Panc1 (cell line): Measurements from ENCODE around the gene CCR2. TPM values are rescaled to one million over a fixed set of nuclear protein-coding genes. Genes with fewer than 3 reads are reported as not detected.

ENCODE experiments used
- ATAC-seq: fragments of 200-7000 bp; cut with Tn5 transposase; 2 replicates; pipeline ENCODE4 v1.9.1; 2020; ENCODE audit warnings: mild to moderate bottlenecking, moderate library complexity
- BruUV-seq: library from RNA; stranded (reverse); fragments of 400-500 nt; replicated peaks from 2 replicates; lab custom pipeline; 2021; lab: Mats Ljungman, UMichigan
- CTCF ChIA-PET: fragments of 300-600 bp; sonication (Branson Sonifier 250); formaldehyde crosslinking; loops from one replicate; lab custom pipeline; 2022; ENCODE audit warnings: antibody characterized with exemption; lab: Charles Lee
- POLR2A ChIA-PET: fragments of 300-600 bp; sonication (Branson Sonifier 250); formaldehyde crosslinking; loops from one replicate; lab custom pipeline; 2022; ENCODE audit warnings: antibody characterized with exemption; lab: Charles Lee
- DNase-seq: peaks from one replicate; pipeline ENCODE4 v3.0.0-alpha.2; 2010; ENCODE audit warnings: low read depth, low spot score
- H3K27ac ChIP-seq: 2 replicates; pipeline ENCODE4 v1.5.1; 2011; ENCODE audit warnings: mild to moderate bottlenecking, low read length, inconsistent platforms
- H3K27me3 ChIP-seq: fragments of 200-500 bp; sonication (Bioruptor generic); 2 replicates; pipeline ENCODE4 v1.6.0; 2014; ENCODE audit warnings: low read length, inconsistent platforms; ENCODE audit not compliant: control insufficient read depth, insufficient read depth
- H3K36me3 ChIP-seq: fragments of 200-500 bp; sonication (Bioruptor generic); 2 replicates; pipeline ENCODE4 v1.5.1; 2014; ENCODE audit warnings: inconsistent platforms, mild to moderate bottlenecking, low read length, moderate library complexity; ENCODE audit not compliant: control insufficient read depth, insufficient read depth
- H3K4me1 ChIP-seq: 2 replicates; pipeline ENCODE4 v1.5.1; 2011; ENCODE audit warnings: inconsistent platforms, mild to moderate bottlenecking, low read length, moderate library complexity; ENCODE audit not compliant: control insufficient read depth, insufficient read depth
- H3K4me3 ChIP-seq, 2 experiments: 2 replicates each; pipeline ENCODE4 v1.5.1; 2011 to 2012; ENCODE audit warnings: low read depth in 2 of 2, low read length in 2 of 2, mild to moderate bottlenecking in 2 of 2, inconsistent platforms in 1 of 2, moderate library complexity in 1 of 2
- H3K9me3 ChIP-seq: fragments of 200-500 bp; sonication (Bioruptor generic); 2 replicates; pipeline ENCODE4 v1.5.1; 2014; ENCODE audit warnings: low read depth, mild to moderate bottlenecking, inconsistent platforms, low read length, moderate library complexity; ENCODE audit not compliant: control insufficient read depth, insufficient read depth
- CTCF ChIP-seq: fragments of 450-650 bp; IDR thresholded peaks from 2 replicates; pipeline ENCODE4 v1.5.1; 2017; ENCODE audit warnings: mild to moderate bottlenecking
- POLR2AphosphoS5 ChIP-seq: IDR thresholded peaks from 2 replicates; pipeline ENCODE4 v1.6.1; 2012; ENCODE audit warnings: mild to moderate bottlenecking, low read depth, low read length, moderate library complexity
- REST ChIP-seq, 2 experiments: IDR thresholded peaks; 2 replicates each; pipeline ENCODE4 v1.6.1; 2011 to 2012; ENCODE audit warnings: low read depth in 2 of 2, control low read depth in 1 of 2, low read length in 1 of 2, mild to moderate bottlenecking in 1 of 2, moderate library complexity in 1 of 2; ENCODE audit not compliant: insufficient read depth in 1 of 2
- SIN3A ChIP-seq: IDR thresholded peaks from 2 replicates; pipeline ENCODE4 v1.6.1; 2012; ENCODE audit warnings: low read depth, mild to moderate bottlenecking, low read length, moderate library complexity, borderline replicate concordance; ENCODE audit not compliant: insufficient read depth
- TCF7L2 ChIP-seq: IDR thresholded peaks from 2 replicates; pipeline ENCODE4 v1.6.1; 2011; ENCODE audit warnings: mild to moderate bottlenecking, low read depth, low read length, inconsistent platforms
- in situ Hi-C: cut with HindIII; loops from 2 replicates; pipeline ENCODE4 v1.10.0; 2016; ENCODE audit warnings: low sequenced_read_pairs, low pct_unique_long_range_greater_than_20kb
- intact Hi-C: fragments of 100-400 bp; cut with micrococcal nuclease; formaldehyde crosslinking; loops from one replicate; pipeline ENCODE4 v1.10.0; 2022; ENCODE audit not compliant: unreplicated experiment
- total RNA-seq: library from RNA; stranded (reverse); gene quantifications from one replicate; pipeline ENCODE4 v1.2.1, GENCODE V29; 2021; ENCODE audit not compliant: unreplicated experiment

CCR2 gene
- total RNA-seq, 1 experiment from 2014 or later, result not detected

- BruUV-seq, result no TSS peak
- CTCF ChIA-PET, result no interaction called here
- Histone ChIP-seq H3K27me3 (no peaks in the 10 kb centered on the region; the same call in none of the 2 replicates), H3K36me3 (no peaks in the 10 kb centered on the region), H3K27ac (no peak overlapping the region), H3K4me1 (no peaks in the 10 kb centered on the region), H3K9me3 (no peaks in the 10 kb centered on the region), H3K4me3 (no peak overlapping the region)
- in situ Hi-C loops, result no loop called here
- intact Hi-C loops, result loop anchor here (10.0 kb wide), 2 partner anchors 291 to 441 kb away; no protein-coding TSS in a partner anchor
- no peak for ATAC-seq
- no peak for TF ChIP-seq CTCF
- no peak for TF ChIP-seq POLR2AphosphoS5
- no peak for TF ChIP-seq REST (IDR thresholded peaks at IDR 0.05; ENCODE audit: insufficient read depth in 1 of 2, low read depth in 2 of 2, low read length in 1 of 2)
- TF ChIP-seq SIN3A, result no peak
- no peak for TF ChIP-seq TCF7L2
- DNase-seq, result no peak
- POLR2A ChIA-PET, result no interaction called here
Measured at GRCh38 chr3:46375814-46376213, 21.9 kb downstream of the CCR2 start.

GRCh38 chr3:46378426-46378942, 24.6 kb downstream of the CCR2 start:
- TF ChIP-seq REST (IDR thresholded peaks at IDR 0.05; ENCODE audit: insufficient read depth in 1 of 2, low read depth in 2 of 2, low read length in 1 of 2) (no peak), TCF7L2 (no peak), CTCF (peak; percentile 81)
- Histone ChIP-seq H3K27me3 (no peaks in the 10 kb centered on the region; the same call in 1 of the 2 replicates), H3K4me1 (no peaks in the 10 kb centered on the region), H3K27ac (no peak overlapping the region), H3K4me3 (no peak overlapping the region), H3K9me3 (no peaks in the 10 kb centered on the region), H3K36me3 (no peaks in the 10 kb centered on the region)
- CTCF ChIA-PET, result interaction anchor here (0.6 to 1.3 kb wide), 4 partner anchors 64 to 300 kb away, joined by 3 to 4 read pairs (median 4); no protein-coding TSS in a partner anchor
- peak; percentile 81 for ATAC-seq
- no peak for DNase-seq
- no TSS peak for BruUV-seq
- POLR2A ChIA-PET, result no interaction called here
- in situ Hi-C loops (no loop called here), intact Hi-C loops (loop anchor here (10.0 kb wide), 2 partner anchors 294 to 444 kb away; no protein-coding TSS in a partner anchor)
